HEK293T (cell line): ENCODE results near the gene MYO16.

ENCODE experiments used
- CTCF ChIA-PET: fragments of 350-600 bp; formaldehyde crosslinking; extraction: SDS; loops from one replicate; lab custom pipeline; 2021; ENCODE audit warnings: antibody characterized with exemption, inconsistent platforms; lab: Yijun Ruan, JAX
- POLR2A ChIA-PET: fragments of 350-600 bp; formaldehyde crosslinking; extraction: SDS; loops from one replicate; lab custom pipeline; 2020; ENCODE audit warnings: antibody characterized with exemption, inconsistent platforms; lab: Yijun Ruan, JAX
- DNase-seq: peaks from one replicate; pipeline ENCODE4 v3.0.0; 2012; ENCODE audit warnings: mixed read lengths; ENCODE audit errors: extremely low spot score
- BHLHE40 ChIP-seq: fragments of 450-650 bp; IDR thresholded peaks from 2 replicates; pipeline ENCODE4 v1.6.1; 2016; ENCODE audit warnings: mild to moderate bottlenecking, moderate library complexity, borderline replicate concordance
- ELF4 ChIP-seq: fragments of 450-650 bp; IDR thresholded peaks from 2 replicates; pipeline ENCODE4 v1.6.1; 2017; ENCODE audit warnings: antibody characterized with exemption
- FOXM1 ChIP-seq: fragments of 450-650 bp; IDR thresholded peaks from 2 replicates; pipeline ENCODE4 v1.6.1; 2017; ENCODE audit warnings: mild to moderate bottlenecking, borderline replicate concordance
- L3MBTL2 ChIP-seq: fragments of 450-650 bp; conservative IDR thresholded peaks from 2 replicates; pipeline ENCODE4 v1.6.1; 2016; ENCODE audit warnings: mild to moderate bottlenecking
- ZNF384 ChIP-seq: fragments of 450-650 bp; IDR thresholded peaks from 2 replicates; pipeline ENCODE4 v1.6.1; 2016

MYO16 gene

GRCh38 chr13:109256866-109257760 lies 627.7 kb downstream of the MYO16 start:
- POLR2A ChIA-PET, result no interaction called here
- CTCF ChIA-PET, result no interaction called here
- TF ChIP-seq L3MBTL2 (no peak), ZNF384 (no peak), BHLHE40 (no peak), ELF4 (no peak), FOXM1 (no peak)
- no peak for DNase-seq
